GM18861 (cell line): ENCODE results near the gene FTCD.

Experiments used
- ATAC-seq: cut with Tn5 transposase; IDR thresholded peaks from one replicate; pipeline ENCODE4 v1.9.1; 2021; ENCODE audit not compliant: unreplicated experiment

The FTCD gene

DNA sequence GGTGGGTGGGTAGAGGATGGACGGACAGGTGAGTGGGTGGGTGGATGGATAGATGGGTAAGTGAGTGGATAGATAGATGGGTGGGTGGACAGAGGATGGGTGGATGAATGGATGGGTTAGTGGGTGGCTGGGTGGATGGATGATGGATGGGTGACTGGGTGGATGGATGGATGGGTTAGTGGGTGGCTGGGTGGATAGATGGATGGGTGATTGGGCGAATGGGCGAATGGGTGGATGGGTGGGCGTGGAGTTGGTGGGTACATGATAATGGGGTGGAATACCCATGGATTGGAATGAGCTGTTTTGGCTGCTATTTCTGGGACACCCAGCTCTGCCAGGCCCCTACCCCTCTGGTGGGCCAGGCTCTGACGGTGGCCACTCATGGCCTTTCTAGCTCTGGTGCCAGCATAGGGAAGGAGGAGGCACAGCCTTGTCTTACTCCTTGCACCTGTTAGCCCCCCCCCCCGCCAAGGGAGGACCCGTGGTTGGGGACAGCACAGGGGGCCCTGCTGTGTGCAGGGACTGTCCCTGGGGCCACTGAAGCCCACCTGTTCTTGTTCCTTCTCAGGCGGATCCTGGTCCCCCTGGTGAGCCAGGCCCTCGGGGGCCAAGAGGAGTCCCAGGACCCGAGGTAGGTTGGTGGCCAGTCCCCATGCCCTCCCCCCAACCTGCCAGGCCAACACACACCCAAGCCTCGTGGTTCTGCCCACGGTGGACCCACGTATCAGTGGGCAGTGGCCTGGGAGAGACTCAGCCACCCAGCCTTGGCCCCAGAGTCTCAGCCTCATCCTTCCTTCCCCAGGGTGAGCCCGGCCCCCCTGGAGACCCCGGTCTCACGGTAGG is 31.1 kb downstream of the FTCD start:
- ATAC-seq: no peak

DNA sequence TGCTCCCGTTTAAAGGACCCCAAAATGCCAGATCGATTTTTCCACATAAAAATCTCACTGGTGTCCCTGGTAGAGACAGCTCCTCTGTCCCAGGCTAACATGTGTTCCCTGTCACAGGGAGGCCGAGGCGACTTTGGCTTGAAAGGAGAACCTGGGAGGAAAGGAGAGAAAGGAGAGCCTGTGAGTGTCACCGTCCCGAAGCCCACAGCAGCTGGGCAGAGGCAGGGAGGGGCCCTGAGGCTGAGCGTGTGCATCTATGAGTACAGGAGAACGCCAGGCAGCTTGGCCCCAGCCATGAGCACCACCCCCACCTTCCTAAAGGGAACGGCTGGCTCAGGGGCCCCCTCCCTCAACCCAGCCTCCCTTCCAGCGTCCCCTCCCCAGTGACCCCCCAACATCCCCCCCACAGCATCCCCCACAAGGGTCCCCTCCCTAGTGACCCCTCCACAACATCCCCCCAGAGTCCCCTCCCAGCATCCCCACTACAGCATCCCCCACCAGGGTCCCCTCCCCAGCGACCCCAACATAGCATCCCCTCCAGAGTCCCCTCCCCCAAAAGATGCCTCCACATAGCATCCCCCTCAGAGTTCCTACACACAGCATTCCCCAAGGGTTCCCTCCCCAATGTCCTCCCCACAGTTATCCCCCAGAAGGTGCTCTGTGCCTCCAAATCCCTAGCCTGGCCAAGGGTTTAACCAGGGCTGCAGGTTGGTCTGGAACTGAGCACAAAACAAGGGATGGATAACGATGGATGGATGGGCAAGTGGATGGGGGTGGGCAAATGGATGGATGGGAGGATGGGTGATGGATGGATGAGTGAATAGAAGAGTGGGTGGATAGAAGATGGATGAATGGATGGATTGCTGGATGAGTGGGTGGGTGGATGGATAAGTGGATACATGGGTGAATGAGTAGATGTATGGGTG is 32.4 kb downstream of the FTCD start:
- ATAC-seq: no peak

DNA sequence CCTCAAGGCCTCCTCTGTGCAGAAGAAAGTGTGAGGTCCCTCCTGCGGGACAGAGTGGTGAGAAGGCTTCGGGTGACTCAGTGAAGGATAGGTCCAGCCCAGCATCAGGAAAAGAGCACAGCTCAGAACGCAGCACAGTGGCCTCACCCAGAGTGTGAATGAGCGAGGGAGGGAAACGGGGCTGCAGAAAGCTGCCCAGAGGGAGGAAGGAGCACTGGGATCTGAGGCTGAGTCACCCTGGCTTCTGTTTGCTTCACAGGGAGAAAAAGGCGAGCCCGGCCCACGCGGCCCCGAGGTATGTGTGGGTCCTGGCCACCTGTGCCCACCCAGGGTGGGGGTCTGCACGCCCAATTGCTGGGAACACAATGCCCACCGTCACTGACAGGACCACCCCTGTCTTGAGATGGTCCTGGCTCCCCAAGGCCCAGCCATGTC is 33.1 kb downstream of the FTCD start:
- no peak for ATAC-seq

DNA sequence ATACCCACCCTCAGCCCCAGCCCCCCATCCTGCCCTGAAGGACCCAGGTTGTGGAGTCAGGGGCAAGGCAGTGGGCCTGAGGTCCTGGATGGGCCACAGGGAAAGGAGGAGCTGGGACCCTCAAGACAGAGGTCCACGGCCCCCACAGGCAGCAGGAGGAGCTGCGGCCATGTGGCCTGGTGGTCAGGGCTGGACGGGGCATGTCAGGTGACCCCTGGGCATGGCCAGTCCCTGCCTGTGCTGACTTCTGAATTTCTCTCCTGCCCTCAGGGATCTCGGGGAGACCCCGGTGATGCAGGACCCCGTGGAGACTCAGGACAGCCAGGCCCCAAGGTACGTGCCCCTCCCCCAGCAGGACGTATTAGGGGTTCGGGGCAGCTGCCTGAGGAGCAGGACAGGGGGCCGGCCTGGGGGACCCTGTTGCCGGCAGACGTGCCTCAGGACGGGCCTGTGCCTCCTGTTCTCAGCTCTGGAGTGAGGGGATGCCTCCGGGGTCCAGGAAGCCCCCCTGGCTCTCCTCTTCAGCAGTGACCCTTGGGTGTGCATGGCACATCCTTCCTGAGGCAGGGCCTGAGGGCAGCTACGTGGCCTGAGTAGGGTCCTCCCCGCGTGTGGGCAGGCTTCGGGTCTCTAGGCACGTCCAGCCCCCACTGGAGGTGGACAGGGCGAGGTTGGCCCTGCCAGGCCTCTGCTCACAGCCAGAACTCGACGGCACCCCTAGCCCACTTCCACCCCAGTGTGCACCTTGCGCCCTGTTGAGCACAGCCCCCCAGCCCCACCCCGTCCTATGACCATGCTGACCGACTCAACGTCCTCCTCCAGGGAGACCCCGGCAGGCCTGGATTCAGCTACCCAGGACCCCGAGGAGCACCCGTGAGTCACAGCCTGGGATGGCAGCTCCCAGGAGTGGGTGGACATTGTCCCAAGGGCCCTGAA is 33.8 kb downstream of the FTCD start:
- no peak for ATAC-seq

DNA sequence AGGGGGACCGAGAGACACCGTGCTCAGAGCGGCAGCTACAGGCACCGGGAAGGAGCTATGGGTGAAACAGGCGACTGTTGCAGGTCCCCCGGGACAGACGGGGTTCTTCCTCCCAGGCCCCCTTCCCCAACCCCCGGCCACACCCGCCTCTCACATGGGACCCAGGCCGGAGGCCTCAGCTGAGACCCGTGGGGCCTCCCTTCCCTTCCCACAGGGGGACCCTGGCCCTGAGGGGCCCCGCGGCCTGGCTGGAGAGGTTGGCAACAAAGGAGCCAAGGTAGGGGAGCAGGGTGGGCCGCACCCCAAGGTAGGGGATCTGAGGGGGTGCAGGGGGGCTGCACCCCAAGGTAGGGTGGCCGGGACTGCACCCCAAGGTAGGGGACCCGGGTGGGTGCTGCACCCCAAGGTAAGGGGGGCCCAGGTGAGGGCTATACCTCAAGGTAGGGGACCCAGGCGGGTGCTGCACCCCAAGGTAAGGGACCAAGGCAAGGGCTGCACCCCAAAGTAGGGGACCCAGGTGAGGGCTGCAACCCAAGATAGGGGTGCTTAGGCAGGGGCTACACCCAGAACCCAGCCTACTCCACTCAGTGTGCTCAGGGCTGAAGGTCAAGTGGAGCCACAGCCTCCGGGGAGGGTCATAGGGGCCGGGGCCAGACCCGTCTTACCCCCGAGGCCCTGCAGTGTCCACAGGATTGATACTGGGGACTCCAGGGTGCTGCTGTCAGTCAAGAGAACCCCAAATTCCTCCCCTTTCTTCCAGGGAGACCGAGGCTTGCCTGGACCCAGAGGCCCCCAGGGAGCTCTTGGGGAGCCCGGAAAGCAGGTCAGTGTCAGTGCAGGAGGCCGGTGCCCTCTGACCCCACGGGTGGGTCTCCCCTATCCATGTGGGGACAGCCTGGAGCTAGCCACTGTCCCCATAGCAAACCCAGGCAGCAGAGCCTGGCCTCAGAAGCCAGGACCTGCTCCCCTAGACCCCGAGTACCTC is 34.8 kb downstream of the FTCD start:
- ATAC-seq: no peak

DNA sequence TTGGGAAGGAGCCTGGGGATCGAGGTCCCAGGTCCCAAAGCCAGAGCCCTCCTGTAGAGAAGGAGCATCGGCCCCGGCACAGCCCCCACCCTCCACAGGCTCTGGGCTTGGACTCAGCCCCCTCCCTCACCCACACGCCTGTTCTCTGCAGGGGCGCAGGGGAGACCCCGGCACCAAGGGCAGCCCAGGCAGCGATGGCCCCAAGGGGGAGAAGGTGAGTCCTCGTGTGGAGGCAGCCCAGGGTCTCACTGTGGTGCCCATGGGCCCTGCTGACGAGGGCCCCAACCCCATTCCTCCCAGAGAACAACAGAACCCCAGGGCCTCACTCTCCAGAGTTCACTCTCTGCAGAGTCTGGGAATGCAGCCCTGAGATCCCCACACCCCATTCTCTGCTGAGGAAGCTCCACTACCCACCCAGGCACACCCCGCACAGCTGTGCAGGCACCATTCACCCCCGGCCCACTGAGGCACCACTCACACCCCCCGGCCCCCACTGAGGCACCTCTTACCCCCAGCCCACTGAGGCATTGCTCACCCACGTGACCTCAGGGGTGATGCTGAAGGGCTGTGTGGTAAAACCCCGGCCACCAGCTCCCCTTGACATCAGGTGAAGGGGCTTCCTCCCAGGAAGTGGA is 35.6 kb downstream of the FTCD start:
- no peak for ATAC-seq

DNA sequence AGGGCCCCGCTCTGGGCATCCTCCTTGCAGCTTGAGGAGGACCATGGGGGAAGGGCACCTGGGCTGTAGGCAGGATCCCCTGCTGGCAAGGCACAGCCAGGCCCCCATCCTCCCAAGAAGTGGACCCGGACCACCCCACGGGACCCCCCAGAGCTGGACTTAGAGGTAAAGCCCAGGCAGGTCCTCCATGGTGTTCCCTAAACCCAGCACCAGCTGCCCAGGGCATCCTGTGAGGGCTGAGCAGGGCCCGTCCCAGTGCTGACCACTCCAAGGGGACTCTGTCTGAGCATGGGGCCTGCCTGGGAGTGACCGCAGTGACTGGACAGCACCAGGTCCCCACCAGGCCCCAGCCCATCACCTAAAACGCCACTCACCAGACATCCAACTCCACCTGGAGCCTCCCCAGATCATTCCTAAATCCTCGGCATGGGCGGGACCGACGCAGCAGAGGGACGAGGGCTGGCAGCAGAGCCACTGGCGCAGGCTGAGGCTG is 36.2 kb downstream of the FTCD start:
- no peak for ATAC-seq

DNA sequence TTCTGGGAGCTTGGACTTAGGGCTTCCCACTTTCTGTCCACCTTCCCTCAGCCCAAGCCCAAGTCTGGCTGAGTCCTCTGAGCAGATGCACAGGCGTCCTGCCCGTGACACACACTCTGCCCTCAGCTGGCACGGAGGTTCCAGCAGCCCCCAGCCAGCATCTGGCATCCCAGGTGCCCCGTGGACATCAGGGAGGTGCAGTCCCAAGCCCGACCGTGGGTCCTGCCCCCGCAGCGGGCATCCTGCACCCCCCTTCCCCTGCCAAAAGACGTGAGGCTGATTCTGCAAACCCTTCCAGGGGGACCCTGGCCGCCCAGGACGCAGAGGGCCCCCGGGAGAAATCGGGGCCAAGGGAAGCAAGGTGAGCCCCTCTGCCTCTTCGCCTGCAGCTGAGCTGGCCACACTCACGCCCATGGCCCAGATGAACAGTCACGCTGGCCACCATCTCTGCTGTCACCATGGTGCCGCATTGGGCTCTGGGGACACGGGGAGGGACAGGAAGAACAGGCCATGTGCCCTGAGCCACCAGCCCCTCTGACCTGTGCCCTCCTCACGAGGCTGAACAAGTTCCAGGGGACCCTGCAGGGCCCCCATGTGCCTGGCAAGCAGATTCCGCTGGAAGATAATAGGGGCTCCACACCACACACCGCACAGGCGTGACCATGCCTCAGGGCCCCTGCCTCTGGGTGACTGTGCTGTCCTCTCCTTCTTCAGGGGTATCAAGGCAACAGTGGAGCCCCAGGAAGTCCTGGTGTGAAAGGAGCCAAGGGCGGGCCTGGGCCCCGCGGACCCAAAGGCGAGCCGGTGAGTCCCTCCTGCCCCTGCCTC is 36.8 kb downstream of the FTCD start:
- no peak for ATAC-seq

DNA sequence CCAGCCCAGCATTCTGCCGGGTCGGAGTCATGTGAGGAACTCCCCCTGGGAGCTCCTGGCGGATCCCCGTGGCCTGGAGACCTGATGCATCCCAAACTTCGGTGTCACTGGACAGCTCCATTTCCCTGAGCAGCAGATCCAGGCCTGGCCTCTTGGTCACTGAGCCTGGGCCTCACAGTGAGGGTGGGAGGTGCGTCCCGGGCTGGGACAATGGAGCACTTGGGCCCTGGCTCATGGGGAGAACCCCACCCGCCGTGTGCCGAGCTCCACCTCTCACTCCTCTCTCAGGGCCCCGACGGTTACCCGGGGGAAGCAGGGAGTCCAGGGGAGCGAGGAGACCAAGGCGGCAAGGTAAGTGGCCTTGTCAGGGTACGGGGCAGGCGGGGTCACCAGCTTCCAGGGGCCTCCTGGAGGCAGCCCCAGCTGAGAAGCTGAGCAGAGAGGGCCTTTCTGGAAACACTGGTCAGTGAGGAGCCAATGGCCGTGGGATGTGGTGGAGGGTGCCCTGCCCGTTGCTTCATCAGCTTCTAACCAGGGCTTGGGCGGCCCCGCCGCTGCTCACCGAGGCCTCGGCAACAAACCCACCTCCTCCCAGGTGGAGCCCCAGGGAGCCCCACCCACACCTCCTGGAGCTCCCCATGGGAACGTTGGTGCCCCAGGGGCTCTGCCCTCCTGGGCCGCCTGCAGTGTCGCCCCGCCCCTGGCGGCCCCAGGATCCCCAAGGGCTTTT is 37.6 kb downstream of the FTCD start:
- no peak for ATAC-seq

DNA sequence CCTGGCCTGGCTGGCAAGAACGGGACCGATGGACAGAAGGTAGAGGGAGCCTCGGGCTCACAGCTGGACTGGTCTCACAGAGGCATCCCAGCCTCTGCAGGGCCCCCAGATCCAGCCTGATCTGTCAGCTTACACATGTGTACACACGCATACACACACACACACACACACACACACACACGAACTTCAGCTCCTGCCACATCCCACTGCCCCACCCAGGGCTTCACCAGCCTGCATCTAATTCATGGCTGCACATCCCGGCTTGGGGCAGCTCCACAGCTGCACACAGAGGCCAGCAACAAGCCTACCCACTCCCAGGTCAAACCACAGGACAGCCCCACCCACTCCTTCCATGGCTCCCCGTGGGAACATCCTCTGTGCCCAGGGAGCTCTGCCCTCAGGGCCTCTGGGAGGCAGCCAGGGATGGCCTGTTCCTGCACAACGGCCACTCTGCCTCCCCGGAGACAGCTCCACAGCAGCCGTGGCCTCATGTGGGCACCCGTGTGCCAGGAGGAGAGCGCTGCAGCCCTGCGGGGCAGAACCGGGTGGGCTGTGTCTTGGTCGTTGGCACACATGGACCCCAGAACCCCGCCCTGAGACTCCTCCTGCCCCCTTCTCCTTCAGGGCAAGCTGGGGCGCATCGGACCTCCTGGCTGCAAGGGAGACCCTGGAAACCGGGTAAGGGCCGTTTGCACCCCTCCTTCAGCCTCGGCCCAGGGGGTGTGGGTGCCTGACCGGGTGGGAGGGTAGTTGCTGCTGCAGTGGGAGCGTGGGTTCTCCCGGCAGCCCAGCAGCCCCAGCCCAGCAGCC is 38.4 kb downstream of the FTCD start:
- ATAC-seq: no peak

DNA sequence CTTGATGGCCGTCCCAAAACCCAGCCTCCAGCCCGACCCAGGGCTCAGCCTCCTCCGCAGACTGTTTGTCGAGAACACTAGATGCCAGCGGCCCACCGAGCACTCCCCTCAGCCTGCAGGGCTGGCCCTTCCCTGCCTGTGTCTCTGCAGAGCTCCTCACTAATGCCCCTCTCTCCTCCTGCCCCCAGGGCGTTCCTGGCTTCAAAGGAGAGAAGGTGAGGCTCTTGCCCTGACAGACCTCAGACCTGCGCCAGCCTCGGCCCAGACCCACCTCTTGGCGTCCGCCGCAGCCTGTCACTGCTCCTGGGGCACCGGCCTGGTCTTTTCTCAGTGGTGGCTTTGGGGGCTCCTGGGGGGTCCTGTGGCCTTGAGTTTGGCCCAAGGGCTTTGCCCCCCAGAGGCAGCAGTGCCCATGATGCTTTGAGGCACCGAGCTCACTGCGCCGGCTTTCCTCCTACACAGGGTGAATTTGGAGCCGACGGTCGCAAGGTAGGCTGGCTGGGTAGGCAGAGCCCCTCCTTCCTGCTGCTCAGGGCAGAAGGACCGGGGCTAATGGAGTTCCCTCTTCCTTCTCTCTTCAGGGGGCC is 39.1 kb downstream of the FTCD start:
- no peak for ATAC-seq

DNA sequence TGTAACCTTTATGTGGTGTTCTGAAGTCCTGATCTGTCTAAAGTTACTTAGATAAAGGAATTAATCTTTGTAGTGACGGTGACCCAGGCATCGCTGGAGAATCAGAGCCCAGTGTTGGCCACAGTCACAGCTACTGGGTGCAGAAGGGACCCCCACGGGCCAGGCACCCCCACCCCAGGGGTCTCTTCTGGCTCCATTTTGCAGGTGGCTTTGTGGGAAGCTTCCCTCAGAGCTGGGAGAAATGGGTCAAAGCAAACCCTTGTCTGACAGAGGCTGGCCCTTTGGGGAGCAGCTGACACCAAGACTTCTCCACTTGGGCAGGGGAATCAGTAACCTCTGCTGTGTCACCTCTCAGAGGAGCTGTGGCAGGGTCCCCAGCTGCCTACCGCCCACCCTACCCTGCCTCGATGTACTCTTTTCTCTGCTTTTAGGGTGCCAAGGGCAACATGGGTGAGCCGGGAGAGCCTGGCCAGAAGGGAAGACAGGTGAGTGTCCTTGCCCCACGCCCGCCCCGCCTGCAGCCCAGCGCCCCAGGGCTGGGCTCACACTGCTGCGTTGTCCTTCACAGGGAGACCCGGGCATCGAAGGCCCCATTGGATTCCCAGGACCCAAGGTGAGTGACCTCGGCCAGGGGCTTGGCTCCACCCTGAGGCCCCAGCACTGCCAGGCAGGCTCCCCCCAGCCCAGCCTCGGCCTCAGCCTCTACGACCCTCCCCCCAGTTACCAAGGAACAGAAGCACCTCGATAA is 39.8 kb downstream of the FTCD start:
- ATAC-seq: no peak

DNA sequence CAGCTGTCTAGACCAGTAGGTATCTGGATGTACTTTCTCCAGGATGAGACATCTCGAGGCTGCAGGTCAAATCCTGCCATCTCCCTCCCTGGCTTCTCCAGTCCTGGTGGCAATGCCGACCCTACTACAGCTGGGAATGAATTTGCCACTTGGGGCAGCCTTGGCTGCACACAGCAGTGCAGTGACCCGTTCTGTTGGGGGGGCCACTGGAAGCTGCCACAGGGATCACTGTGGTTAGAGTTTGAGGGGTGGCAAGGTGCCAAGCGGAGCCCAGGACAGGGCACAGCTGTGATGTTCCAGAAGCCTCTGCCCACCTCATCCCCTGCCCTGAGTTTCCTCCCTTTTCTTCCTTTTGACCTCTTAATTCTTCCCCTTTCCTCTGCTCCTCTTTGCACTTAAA is 40.4 kb downstream of the FTCD start:
- no peak for ATAC-seq

DNA sequence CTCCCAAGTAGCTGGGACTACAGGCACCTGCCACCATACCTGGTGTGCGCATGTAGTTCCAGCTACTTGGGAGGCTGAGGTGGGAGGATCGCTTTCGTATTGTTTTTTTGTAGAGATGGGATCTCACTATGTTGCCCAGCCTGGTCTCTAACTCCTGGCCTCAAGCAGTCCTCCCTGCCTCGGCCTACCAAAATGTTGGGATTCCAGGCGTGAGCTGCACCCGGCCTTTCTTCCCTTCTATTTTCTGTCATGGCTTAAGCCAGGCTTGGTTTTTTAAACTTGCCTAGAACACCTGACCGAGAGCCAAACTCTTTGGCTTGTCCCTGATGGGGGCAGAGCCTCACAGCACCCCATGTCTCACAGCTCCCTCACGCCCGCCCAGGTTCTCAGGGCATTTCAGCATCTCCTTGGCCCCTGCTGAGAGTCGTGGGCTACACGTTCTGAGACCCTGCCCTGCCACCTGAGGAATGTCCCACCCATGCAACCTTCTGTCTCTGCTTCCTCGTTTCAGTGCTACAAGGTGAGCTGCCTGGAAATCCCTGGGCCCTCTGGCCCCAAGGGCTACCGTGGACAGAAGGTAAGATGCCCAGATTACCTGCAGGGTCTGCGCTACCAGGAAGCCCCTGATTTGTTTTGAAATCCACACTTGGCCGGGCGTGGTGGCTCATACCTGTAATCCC is 41.7 kb downstream of the FTCD start:
- ATAC-seq: no peak

DNA sequence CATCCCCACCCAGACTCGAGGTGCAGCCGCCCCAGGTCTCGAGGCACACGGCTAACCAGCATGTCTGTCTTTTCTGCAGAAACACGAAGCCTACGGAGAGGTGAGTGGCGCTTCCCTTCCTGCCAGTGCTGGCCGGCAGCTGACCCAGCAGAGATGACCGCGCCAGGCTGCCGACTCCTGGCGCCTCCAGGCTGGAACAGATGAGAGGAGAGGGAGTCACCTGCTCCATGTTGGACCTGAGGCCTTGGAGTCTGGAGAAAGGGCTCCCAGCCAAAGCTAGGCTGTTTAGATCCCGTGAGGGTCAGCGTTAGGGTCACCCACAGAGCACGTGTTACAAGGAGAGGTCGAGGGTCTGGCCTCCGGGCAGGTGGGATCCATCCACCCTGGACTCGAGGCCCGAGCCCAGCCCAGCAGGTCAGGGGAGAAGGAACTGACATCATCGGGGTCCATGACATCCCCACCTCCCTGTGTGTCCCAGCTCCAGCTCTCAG is 42.6 kb downstream of the FTCD start:
- ATAC-seq: no peak
